A549 (cell line): ENCODE results near the gene ZNF697.

Experiments used
- KDM5A ChIP-seq: fragments of 200-600 bp; sonication (generic); IDR thresholded peaks from 2 replicates; pipeline ENCODE4 v1.6.1; 2016; ENCODE audit warnings: antibody characterized with exemption, mild to moderate bottlenecking
- MAFK ChIP-seq: fragments of 450-650 bp; IDR thresholded peaks from 2 replicates; pipeline ENCODE4 v1.6.1; 2014; ENCODE audit not compliant: partially characterized antibody
- NR3C1 ChIP-seq: fragments of >200 bp; sonication (Bioruptor Twin); formaldehyde crosslinking; IDR thresholded peaks from 3 replicates; pipeline ENCODE4 v1.6.1; 2017
- PHF8 ChIP-seq: fragments of 200-600 bp; sonication (generic); IDR thresholded peaks from 2 replicates; pipeline ENCODE4 v1.6.1; 2016; ENCODE audit warnings: low read depth, mild to moderate bottlenecking, antibody characterized with exemption, moderate library complexity, borderline replicate concordance
- RARB ChIP-seq: fragments of 250-450 bp; sonication (Bioruptor Pico); IDR thresholded peaks from 2 replicates; pipeline ENCODE4 v1.8.0; 2021; ENCODE audit warnings: mild to moderate bottlenecking, moderate library complexity
- RFX5 ChIP-seq: fragments of 450-650 bp; IDR thresholded peaks from 2 replicates; pipeline ENCODE4 v1.7.1; 2014; ENCODE audit warnings: antibody characterized with exemption, mild to moderate bottlenecking, moderate library complexity
- SMC3 ChIP-seq: fragments of >200 bp; sonication (Bioruptor Twin); formaldehyde crosslinking; IDR thresholded peaks from 3 replicates; pipeline ENCODE4 v1.6.1; 2018; ENCODE audit warnings: inconsistent platforms
- TF ChIP-seq, protein P1 (sequence below): fragments of >200 bp; sonication (Bioruptor Twin); formaldehyde crosslinking; IDR thresholded peaks from 3 replicates; pipeline ENCODE4 v1.5.1; 2016
- TF ChIP-seq, protein P2 (sequence below): fragments of 250-450 bp; sonication (Bioruptor Pico); IDR thresholded peaks from 2 replicates; pipeline ENCODE4 v1.5.0; 2021; ENCODE audit warnings: mild to moderate bottlenecking, moderate library complexity, borderline replicate concordance
- TF ChIP-seq, protein P3 (sequence below): fragments of 200-600 bp; sonication (generic); IDR thresholded peaks from 2 replicates; pipeline ENCODE4 v1.6.1; 2016; ENCODE audit warnings: antibody characterized with exemption, mild to moderate bottlenecking, moderate library complexity
- TF ChIP-seq, protein P4 (sequence below): IDR thresholded peaks from 2 replicates; pipeline ENCODE4 v1.6.1; 2012; ENCODE audit warnings: low read depth, borderline replicate concordance
- TF ChIP-seq, protein P5 (sequence below): fragments of 150-350 bp; IDR thresholded peaks from 2 replicates; pipeline ENCODE4 v1.6.1; 2014; ENCODE audit warnings: low read depth, mild to moderate bottlenecking, low read length

GRCh38 chr1:119623193-119623515 lies 24.9 kb downstream of the ZNF697 start:
- no peak for TF ChIP-seq PHF8
- no peak for TF ChIP-seq MAFK
- TF ChIP-seq SMC3: no peak
- TF ChIP-seq KDM5A: no peak
- TF ChIP-seq RFX5: no peak
- TF ChIP-seq, protein P1, sequence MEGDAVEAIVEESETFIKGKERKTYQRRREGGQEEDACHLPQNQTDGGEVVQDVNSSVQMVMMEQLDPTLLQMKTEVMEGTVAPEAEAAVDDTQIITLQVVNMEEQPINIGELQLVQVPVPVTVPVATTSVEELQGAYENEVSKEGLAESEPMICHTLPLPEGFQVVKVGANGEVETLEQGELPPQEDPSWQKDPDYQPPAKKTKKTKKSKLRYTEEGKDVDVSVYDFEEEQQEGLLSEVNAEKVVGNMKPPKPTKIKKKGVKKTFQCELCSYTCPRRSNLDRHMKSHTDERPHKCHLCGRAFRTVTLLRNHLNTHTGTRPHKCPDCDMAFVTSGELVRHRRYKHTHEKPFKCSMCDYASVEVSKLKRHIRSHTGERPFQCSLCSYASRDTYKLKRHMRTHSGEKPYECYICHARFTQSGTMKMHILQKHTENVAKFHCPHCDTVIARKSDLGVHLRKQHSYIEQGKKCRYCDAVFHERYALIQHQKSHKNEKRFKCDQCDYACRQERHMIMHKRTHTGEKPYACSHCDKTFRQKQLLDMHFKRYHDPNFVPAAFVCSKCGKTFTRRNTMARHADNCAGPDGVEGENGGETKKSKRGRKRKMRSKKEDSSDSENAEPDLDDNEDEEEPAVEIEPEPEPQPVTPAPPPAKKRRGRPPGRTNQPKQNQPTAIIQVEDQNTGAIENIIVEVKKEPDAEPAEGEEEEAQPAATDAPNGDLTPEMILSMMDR: no peak
- TF ChIP-seq, protein P2, sequence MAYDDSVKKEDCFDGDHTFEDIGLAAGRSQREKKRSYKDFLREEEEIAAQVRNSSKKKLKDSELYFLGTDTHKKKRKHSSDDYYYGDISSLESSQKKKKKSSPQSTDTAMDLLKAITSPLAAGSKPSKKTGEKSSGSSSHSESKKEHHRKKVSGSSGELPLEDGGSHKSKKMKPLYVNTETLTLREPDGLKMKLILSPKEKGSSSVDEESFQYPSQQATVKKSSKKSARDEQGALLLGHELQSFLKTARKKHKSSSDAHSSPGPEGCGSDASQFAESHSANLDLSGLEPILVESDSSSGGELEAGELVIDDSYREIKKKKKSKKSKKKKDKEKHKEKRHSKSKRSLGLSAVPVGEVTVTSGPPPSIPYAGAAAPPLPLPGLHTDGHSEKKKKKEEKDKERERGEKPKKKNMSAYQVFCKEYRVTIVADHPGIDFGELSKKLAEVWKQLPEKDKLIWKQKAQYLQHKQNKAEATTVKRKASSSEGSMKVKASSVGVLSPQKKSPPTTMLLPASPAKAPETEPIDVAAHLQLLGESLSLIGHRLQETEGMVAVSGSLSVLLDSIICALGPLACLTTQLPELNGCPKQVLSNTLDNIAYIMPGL (CRISPR knock-in tag): no peak
- TF ChIP-seq, protein P3, sequence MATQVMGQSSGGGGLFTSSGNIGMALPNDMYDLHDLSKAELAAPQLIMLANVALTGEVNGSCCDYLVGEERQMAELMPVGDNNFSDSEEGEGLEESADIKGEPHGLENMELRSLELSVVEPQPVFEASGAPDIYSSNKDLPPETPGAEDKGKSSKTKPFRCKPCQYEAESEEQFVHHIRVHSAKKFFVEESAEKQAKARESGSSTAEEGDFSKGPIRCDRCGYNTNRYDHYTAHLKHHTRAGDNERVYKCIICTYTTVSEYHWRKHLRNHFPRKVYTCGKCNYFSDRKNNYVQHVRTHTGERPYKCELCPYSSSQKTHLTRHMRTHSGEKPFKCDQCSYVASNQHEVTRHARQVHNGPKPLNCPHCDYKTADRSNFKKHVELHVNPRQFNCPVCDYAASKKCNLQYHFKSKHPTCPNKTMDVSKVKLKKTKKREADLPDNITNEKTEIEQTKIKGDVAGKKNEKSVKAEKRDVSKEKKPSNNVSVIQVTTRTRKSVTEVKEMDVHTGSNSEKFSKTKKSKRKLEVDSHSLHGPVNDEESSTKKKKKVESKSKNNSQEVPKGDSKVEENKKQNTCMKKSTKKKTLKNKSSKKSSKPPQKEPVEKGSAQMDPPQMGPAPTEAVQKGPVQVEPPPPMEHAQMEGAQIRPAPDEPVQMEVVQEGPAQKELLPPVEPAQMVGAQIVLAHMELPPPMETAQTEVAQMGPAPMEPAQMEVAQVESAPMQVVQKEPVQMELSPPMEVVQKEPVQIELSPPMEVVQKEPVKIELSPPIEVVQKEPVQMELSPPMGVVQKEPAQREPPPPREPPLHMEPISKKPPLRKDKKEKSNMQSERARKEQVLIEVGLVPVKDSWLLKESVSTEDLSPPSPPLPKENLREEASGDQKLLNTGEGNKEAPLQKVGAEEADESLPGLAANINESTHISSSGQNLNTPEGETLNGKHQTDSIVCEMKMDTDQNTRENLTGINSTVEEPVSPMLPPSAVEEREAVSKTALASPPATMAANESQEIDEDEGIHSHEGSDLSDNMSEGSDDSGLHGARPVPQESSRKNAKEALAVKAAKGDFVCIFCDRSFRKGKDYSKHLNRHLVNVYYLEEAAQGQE: no peak
- TF ChIP-seq, protein P4, sequence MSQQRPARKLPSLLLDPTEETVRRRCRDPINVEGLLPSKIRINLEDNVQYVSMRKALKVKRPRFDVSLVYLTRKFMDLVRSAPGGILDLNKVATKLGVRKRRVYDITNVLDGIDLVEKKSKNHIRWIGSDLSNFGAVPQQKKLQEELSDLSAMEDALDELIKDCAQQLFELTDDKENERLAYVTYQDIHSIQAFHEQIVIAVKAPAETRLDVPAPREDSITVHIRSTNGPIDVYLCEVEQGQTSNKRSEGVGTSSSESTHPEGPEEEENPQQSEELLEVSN: no peak
- TF ChIP-seq NR3C1: no peak
- no peak for TF ChIP-seq RARB (CRISPR knock-in tag)
- TF ChIP-seq, protein P5, sequence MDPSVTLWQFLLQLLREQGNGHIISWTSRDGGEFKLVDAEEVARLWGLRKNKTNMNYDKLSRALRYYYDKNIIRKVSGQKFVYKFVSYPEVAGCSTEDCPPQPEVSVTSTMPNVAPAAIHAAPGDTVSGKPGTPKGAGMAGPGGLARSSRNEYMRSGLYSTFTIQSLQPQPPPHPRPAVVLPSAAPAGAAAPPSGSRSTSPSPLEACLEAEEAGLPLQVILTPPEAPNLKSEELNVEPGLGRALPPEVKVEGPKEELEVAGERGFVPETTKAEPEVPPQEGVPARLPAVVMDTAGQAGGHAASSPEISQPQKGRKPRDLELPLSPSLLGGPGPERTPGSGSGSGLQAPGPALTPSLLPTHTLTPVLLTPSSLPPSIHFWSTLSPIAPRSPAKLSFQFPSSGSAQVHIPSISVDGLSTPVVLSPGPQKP: no peak
